ENCODE measurements around the gene POU2AF1.

DNA sequence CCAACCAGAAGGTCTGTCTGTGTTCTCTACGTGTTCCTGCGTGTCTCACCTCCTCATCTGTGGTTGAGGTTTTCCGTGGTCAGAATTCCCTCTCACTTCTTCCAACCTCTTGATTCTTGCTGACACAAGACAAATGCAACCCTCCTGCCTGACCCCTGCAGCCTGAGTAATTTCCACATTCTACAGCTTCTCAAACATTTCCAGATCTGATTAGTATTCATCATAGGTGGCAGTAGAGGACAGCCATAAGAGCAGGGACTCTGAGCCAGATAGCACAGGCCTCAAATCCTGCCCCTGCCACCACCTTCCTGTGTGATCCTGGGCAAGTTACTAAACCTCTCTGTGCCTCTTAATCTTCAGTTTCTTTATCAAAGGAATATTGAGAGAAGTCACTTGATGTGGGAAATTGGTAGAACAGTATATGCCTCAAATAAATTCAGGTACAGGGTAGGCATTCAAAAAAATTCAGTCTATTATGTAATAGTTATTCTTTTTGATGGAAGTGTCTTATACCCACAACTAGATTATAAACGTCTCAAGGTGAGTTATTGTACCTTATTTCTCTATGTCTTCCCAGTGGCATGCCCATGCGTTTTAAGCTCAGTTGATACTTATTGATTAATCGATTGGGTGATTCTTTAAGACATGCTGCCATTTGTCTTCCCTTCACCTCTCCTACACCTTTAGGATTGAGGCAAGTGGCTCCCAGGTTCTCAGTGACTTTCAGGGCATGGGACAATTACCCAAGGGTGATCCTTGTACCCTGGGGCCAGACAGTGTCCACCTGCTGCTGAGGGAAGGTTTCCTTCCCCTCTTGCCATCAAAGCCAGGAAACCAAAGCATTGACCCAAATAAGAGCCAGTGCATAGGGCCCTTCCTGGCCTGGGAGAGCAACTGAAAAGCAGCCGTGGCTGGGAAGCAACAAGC lies 19.6 kb downstream of the POU2AF1 start:
- TF ChIP-seq, protein P1, sequence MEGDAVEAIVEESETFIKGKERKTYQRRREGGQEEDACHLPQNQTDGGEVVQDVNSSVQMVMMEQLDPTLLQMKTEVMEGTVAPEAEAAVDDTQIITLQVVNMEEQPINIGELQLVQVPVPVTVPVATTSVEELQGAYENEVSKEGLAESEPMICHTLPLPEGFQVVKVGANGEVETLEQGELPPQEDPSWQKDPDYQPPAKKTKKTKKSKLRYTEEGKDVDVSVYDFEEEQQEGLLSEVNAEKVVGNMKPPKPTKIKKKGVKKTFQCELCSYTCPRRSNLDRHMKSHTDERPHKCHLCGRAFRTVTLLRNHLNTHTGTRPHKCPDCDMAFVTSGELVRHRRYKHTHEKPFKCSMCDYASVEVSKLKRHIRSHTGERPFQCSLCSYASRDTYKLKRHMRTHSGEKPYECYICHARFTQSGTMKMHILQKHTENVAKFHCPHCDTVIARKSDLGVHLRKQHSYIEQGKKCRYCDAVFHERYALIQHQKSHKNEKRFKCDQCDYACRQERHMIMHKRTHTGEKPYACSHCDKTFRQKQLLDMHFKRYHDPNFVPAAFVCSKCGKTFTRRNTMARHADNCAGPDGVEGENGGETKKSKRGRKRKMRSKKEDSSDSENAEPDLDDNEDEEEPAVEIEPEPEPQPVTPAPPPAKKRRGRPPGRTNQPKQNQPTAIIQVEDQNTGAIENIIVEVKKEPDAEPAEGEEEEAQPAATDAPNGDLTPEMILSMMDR (IDR thresholded peaks at IDR 0.05; ENCODE audit: low read length): peak; percentile 18; the same call in 1 of the 2 replicates
- TF ChIP-seq EZH2 (optimal IDR thresholded peaks at IDR 0.05; ENCODE audit: low read depth, low read length): no peak
- TF ChIP-seq EZH2phosphoT487 (IDR thresholded peaks at IDR 0.05; ENCODE audit: low read length): no peak

Measured in MM.1S (cell line).